IMR-90 (cell line): Measurements from ENCODE around the gene SCAMP4. TPM values are rescaled to one million over a fixed set of nuclear protein-coding genes. Genes with fewer than 3 reads are reported as not detected.

Experiments used
- ATAC-seq: fragments of 200-7000 bp; cut with Tn5 transposase; 2 replicates; pipeline ENCODE4 v1.9.1; 2020; ENCODE audit warnings: low read depth, mild to moderate bottlenecking, moderate library complexity
- BruUV-seq: library from RNA; stranded (reverse); fragments of 400-500 nt; replicated peaks from 2 replicates; lab custom pipeline; 2021; lab: Mats Ljungman, UMichigan
- CTCF ChIA-PET: fragments of 300-600 bp; formaldehyde crosslinking; extraction: SDS; loops from one replicate; lab custom pipeline; 2021; ENCODE audit warnings: antibody characterized with exemption; lab: Yijun Ruan, JAX
- POLR2A ChIA-PET: fragments of 300-600 bp; sonication (Branson Sonifier 250); formaldehyde crosslinking; loops from one replicate; lab custom pipeline; 2022; ENCODE audit warnings: antibody characterized with exemption; ENCODE audit not compliant: unreplicated experiment; lab: Charles Lee
- DNase-seq: peaks from one replicate; pipeline ENCODE4 v3.0.0; 2013
- H2AFZ ChIP-seq: replicated peaks from 2 replicates; pipeline ENCODE3; 2013; ENCODE audit warnings: low read length, mild to moderate bottlenecking; ENCODE audit not compliant: poor library complexity
- H2AK5ac ChIP-seq: 2 replicates; pipeline ENCODE4 v1.6.1; 2013; ENCODE audit warnings: low read depth, low read length, inconsistent platforms
- H2AK9ac ChIP-seq: replicated peaks from 2 replicates; pipeline ENCODE3; 2013; ENCODE audit warnings: mild to moderate bottlenecking, low read depth, low read length, moderate library complexity; ENCODE audit not compliant: poor library complexity
- H2BK120ac ChIP-seq: 2 replicates; pipeline ENCODE4 v1.6.1; 2013; ENCODE audit warnings: low read depth, low read length, inconsistent platforms
- H2BK15ac ChIP-seq: 3 replicates; pipeline ENCODE4 v1.6.1; 2013; ENCODE audit warnings: low read depth, low read length, inconsistent platforms
- H2BK20ac ChIP-seq: 2 replicates; pipeline ENCODE4 v1.6.1; 2013; ENCODE audit warnings: low read depth, mild to moderate bottlenecking, inconsistent platforms, low read length, moderate library complexity
- H2BK5ac ChIP-seq: 2 replicates; pipeline ENCODE4 v1.6.1; 2013; ENCODE audit warnings: mild to moderate bottlenecking, low read depth, low read length, inconsistent platforms; ENCODE audit not compliant: poor library complexity, severe bottlenecking
- H3K14ac ChIP-seq: replicated peaks from 2 replicates; pipeline ENCODE4 v1.6.1; 2013; ENCODE audit warnings: low read depth, low read length, inconsistent platforms
- H3K18ac ChIP-seq: 2 replicates; pipeline ENCODE4 v1.6.1; 2013; ENCODE audit warnings: low read depth, low read length, control low read depth
- H3K23ac ChIP-seq: 2 replicates; pipeline ENCODE4 v1.6.1; 2013; ENCODE audit warnings: low read depth, low read length, inconsistent platforms
- H3K27ac ChIP-seq: 2 replicates; pipeline ENCODE4 v1.5.1; 2013; ENCODE audit warnings: mild to moderate bottlenecking, control low read depth, low read length; ENCODE audit not compliant: insufficient read depth
- H3K27me3 ChIP-seq: 2 replicates; pipeline ENCODE4 v1.6.1; 2013; ENCODE audit warnings: low read length; ENCODE audit not compliant: control insufficient read depth, insufficient read depth
- H3K36me3 ChIP-seq: 2 replicates; pipeline ENCODE4 v1.6.1; 2013; ENCODE audit warnings: low read length, mixed read lengths; ENCODE audit not compliant: control insufficient read depth, insufficient read depth
- H3K4ac ChIP-seq: 2 replicates; pipeline ENCODE4 v1.6.1; 2013; ENCODE audit warnings: low read depth, low read length, inconsistent platforms
- H3K4me1 ChIP-seq: 2 replicates; pipeline ENCODE4 v1.6.1; 2013; ENCODE audit warnings: low read length, mixed read lengths; ENCODE audit not compliant: control insufficient read depth, insufficient read depth
- H3K4me2 ChIP-seq: 2 replicates; pipeline ENCODE4 v1.6.1; 2013; ENCODE audit warnings: low read depth, mild to moderate bottlenecking, control low read depth, low read length, moderate library complexity
- H3K4me3 ChIP-seq: 2 replicates; pipeline ENCODE4 v1.5.1; 2013; ENCODE audit warnings: low read depth, mild to moderate bottlenecking, control low read depth, low read length, moderate library complexity; ENCODE audit not compliant: insufficient read depth
- H3K56ac ChIP-seq: 2 replicates; pipeline ENCODE4 v1.6.1; 2013; ENCODE audit warnings: low read length, inconsistent platforms; ENCODE audit not compliant: insufficient read depth; ENCODE audit errors: extremely low read depth
- H3K79me1 ChIP-seq, 2 experiments: 2 replicates each; pipeline ENCODE4 v1.6.1; 2013; ENCODE audit warnings: low read length in 2 of 2, inconsistent platforms in 1 of 2, low read depth in 1 of 2
- H3K9ac ChIP-seq: 2 replicates; pipeline ENCODE4 v1.6.1; 2013; ENCODE audit warnings: low read depth, low read length, control low read depth
- H3K9me1 ChIP-seq: 2 replicates; pipeline ENCODE4 v1.6.1; 2013; ENCODE audit warnings: low read length, inconsistent platforms; ENCODE audit not compliant: insufficient read depth
- H3K9me3 ChIP-seq: 2 replicates; pipeline ENCODE4 v1.6.1; 2013; ENCODE audit warnings: low read length; ENCODE audit not compliant: control insufficient read depth, insufficient read depth
- H4K20me1 ChIP-seq: 2 replicates; pipeline ENCODE4 v1.6.1; 2013; ENCODE audit warnings: low read length, inconsistent platforms; ENCODE audit not compliant: insufficient read depth
- H4K5ac ChIP-seq: 2 replicates; pipeline ENCODE4 v1.6.1; 2013; ENCODE audit warnings: mild to moderate bottlenecking, low read depth, low read length, control low read depth
- H4K8ac ChIP-seq, 2 experiments: 2 replicates each; pipeline ENCODE4 v1.6.1; 2013; ENCODE audit warnings: low read depth in 2 of 2, low read length in 2 of 2, control low read depth in 1 of 2, inconsistent platforms in 1 of 2
- H4K91ac ChIP-seq: 2 replicates; pipeline ENCODE4 v1.6.1; 2013; ENCODE audit warnings: low read depth, low read length, inconsistent platforms; ENCODE audit not compliant: insufficient read depth
- RFX5 ChIP-seq: IDR thresholded peaks from 2 replicates; pipeline ENCODE4 v1.8.0; 2012; ENCODE audit warnings: low read depth, mild to moderate bottlenecking, low read length, moderate library complexity
- SMC3 ChIP-seq: fragments of 150-350 bp; IDR thresholded peaks from 2 replicates; pipeline ENCODE4 v1.6.1; 2016; ENCODE audit warnings: low read depth, mild to moderate bottlenecking, antibody characterized with exemption, low read length, moderate library complexity
- WGBS, 2 experiments: methylation state at CpG; one replicate each; pipeline versions ENCODE4 v1.1.5 to v1.1.7; 2013; ENCODE audit warnings: missing lambda C conversion rate in 2 of 2; ENCODE audit not compliant: insufficient read length in 1 of 2; ENCODE audit errors: extremely low coverage in 2 of 2; 5-methylcytosine and 5-hydroxymethylcytosine counted together
- dilution Hi-C: fragments of 300-500 bp; cut with HindIII; formaldehyde crosslinking; loops from one replicate; pipeline ENCODE4 v1.14.3; 2018; ENCODE audit warnings: low sequenced_read_pairs; ENCODE audit not compliant: unreplicated experiment
- in situ Hi-C: fragments of 300-500 bp; cut with MboI; formaldehyde crosslinking; loops from 3 replicates; pipeline ENCODE4 v1.14.3; 2019; ENCODE audit warnings: low sequenced_read_pairs, inconsistent platforms, mixed read lengths
- intact Hi-C: fragments of 100-400 bp; cut with micrococcal nuclease; formaldehyde crosslinking; loops from 2 replicates; pipeline ENCODE4 v1.10.0; 2022
- polyA plus RNA-seq, 3 experiments: library from polyadenylated mRNA; depleted of rRNA; stranded (reverse); fragments of >200 nt; gene quantifications; 2 replicates each; pipeline ENCODE4 v1.2.3, GENCODE V29; 2012; ENCODE audit warnings: low replicate concordance in 1 of 3
- total RNA-seq: library from RNA; depleted of rRNA; stranded (reverse); fragments of >200 nt; gene quantifications from 2 replicates; pipeline ENCODE4 v1.2.3, GENCODE V29; 2012

Gene SCAMP4
- total and polyA plus RNA-seq, 2 of the 4 experiments (the other 2 are of a cell fraction), result 16.1 to 28.1 TPM

DNA sequence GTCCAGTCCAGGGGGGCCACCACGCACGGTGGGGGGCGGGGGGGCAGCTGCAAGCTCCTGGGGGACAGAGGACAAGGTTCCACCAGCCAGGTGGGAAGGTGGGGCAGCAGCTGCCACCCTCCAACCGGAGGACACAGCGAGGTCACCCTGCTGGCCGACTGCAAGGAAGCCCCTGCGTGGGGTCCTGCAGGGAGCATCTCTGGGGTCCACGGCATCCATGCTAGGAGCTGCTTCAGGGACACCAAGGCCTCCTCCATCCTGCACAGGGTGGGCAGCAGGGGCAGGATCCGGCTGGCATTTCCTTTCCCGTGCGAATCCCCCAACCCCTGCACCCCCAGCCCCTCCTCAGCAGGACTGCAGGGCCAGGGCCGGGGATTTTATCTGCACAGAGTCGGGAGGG, 33.6 kb upstream of the SCAMP4 start:
- Histone ChIP-seq H4K5ac (no peak overlapping the region), H3K9me1 (0 out of 2 replicates have a peak, but pooled peaks cover 2% of the 10 kb centered on the region), H2AK9ac (no peak overlapping the region), H3K4me3 (no peak overlapping the region), H3K14ac (no peak overlapping the region), H3K79me1 (peaks cover 12 to 54% of the 10 kb centered on the region in 2 experiments), H3K23ac (no peak overlapping the region), H4K20me1 (peaks cover 40% of the 10 kb centered on the region), H3K27ac (no peak overlapping the region), H2BK20ac (no peak overlapping the region), H2AFZ (no peak overlapping the region), H3K9me3 (no peaks in the 10 kb centered on the region), H4K8ac (no peak overlapping the region), H3K9ac (no peak overlapping the region), H3K4me1 (peaks cover 11% of the 10 kb centered on the region), H2BK120ac (no peak overlapping the region), H4K91ac (no peak overlapping the region), H3K18ac (no peak overlapping the region), H2AK5ac (no peak overlapping the region), H2BK15ac (no peak overlapping the region), H3K4me2 (no peak overlapping the region), H3K36me3 (peaks cover 18% of the 10 kb centered on the region), H3K4ac (no peak overlapping the region), H3K27me3 (no peaks in the 10 kb centered on the region), H2BK5ac (no peak overlapping the region), H3K56ac (no peak overlapping the region)
- no TSS peak for BruUV-seq
- WGBS, 2 experiments, result 89% methylated on average over 3 of the region's 13 CpGs; no CpG with 5 or more reads in 1 of the 2 experiments
- in situ Hi-C loops (no loop called here), intact Hi-C loops (no loop called here), dilution Hi-C loops (no loop called here)
- ATAC-seq, result no peak
- no peak for DNase-seq
- ChIA-PET POLR2A (no interaction called here), CTCF (no interaction called here)
- no peak for TF ChIP-seq RFX5
- TF ChIP-seq SMC3, result no peak
